ENCODE data around the gene TMPRSS3. TPM values are rescaled to one million over a fixed set of nuclear protein-coding genes. Genes with fewer than 3 reads are reported as not detected.

Gene TMPRSS3
- total RNA-seq, 2 donors from 2014 or later, result not detected

- Histone ChIP-seq H3K27me3 (ENCODE audit: control insufficient read depth, insufficient read depth, low read length, poor library complexity, severe bottlenecking) (no peaks in the 10 kb centered on the region), H3K9ac (ENCODE audit: extremely low read depth, low read length, poor library complexity, severe bottlenecking) (no peak within 1 kb of the TSS), H3K36me3 (ENCODE audit: control insufficient read depth, insufficient read depth, low read length) (no peaks in the 10 kb centered on the region), H3K4me3 (ENCODE audit: low read length) (no peak within 1 kb of the TSS), H3K9me3 (ENCODE audit: control insufficient read depth, low read length) (no peaks in the 10 kb centered on the region), H3K27ac (ENCODE audit: low read depth, low read length) (no peak within 1 kb of the TSS), H3K4me1 (ENCODE audit: control insufficient read depth, insufficient read depth, low read length) (no peaks in the 10 kb centered on the region)
- Mint-ChIP-seq H3K4me3 (no peak within 1 kb of the TSS), H3K27me3 (ENCODE audit: insufficient read depth) (no peaks in the 10 kb centered on the region), H3K27ac (no peak within 1 kb of the TSS), H3K4me1 (no peaks in the 10 kb centered on the region), H3K9me3 (no peaks in the 10 kb centered on the region), H3K36me3 (ENCODE audit: low read depth) (no peaks in the 10 kb centered on the region)
- peak; percentile 28 for DNase-seq
- TF ChIP-seq CTCF (conservative IDR thresholded peaks at IDR 0.05), result no peak
- 90 to 93% methylated on average over 11 to 13 of the region's 13 CpGs for WGBS, 2 experiments (ENCODE audit: insufficient coverage in 1 of 2, insufficient read length in 1 of 2)
Observed at GRCh38 chr21:42350927-42351426, 44.9 kb downstream of the TMPRSS3 start, which contains the start of gene TFF2. Gene TFF2 (minus strand): TSS chr21:42350994. CDS start chr21:42350957, 37 bp downstream.

- H3K4me1 ChIP-seq (ENCODE audit: control insufficient read depth, insufficient read depth, low read length), result no peaks in the 10 kb centered on the region
- 82 to 89% methylated on average over 7 to 11 of the region's 11 CpGs for WGBS, 2 experiments (ENCODE audit: insufficient coverage in 1 of 2, insufficient read length in 1 of 2)
- DNase-seq, result peak; percentile 9
- Mint-ChIP-seq H3K9me3 (no peaks in the 10 kb centered on the region), H3K4me1 (no peaks in the 10 kb centered on the region), H3K4me3 (no peak overlapping the region), H3K36me3 (ENCODE audit: low read depth) (no peaks in the 10 kb centered on the region), H3K27ac (no peak overlapping the region), H3K27me3 (ENCODE audit: insufficient read depth) (no peaks in the 10 kb centered on the region)
- H3K27ac ChIP-seq (ENCODE audit: low read depth, low read length), result no peak overlapping the region
- H3K27me3 ChIP-seq (ENCODE audit: control insufficient read depth, insufficient read depth, low read length, poor library complexity, severe bottlenecking), result no peaks in the 10 kb centered on the region
- TF ChIP-seq CTCF (conservative IDR thresholded peaks at IDR 0.05), result no peak
- no peak overlapping the region for H3K4me3 ChIP-seq (ENCODE audit: low read length)
- no peaks in the 10 kb centered on the region for H3K36me3 ChIP-seq (ENCODE audit: control insufficient read depth, insufficient read depth, low read length)
- H3K9me3 ChIP-seq (ENCODE audit: control insufficient read depth, low read length), result no peaks in the 10 kb centered on the region
- H3K9ac ChIP-seq (ENCODE audit: extremely low read depth, low read length, poor library complexity, severe bottlenecking), result no peak overlapping the region
Observed at GRCh38 chr21:42350318-42350910, 45.4 kb downstream of the TMPRSS3 start.

- 82 to 97% methylated on average over 6 to 14 of the region's 14 CpGs for WGBS, 2 experiments (ENCODE audit: insufficient coverage in 1 of 2, insufficient read length in 1 of 2)
- H3K4me3 ChIP-seq (ENCODE audit: low read length), result no peak overlapping the region
- H3K9ac ChIP-seq (ENCODE audit: extremely low read depth, low read length, poor library complexity, severe bottlenecking), result no peak overlapping the region
- TF ChIP-seq CTCF (conservative IDR thresholded peaks at IDR 0.05), result no peak
- Mint-ChIP-seq H3K9me3 (no peaks in the 10 kb centered on the region), H3K4me1 (no peaks in the 10 kb centered on the region), H3K4me3 (no peak overlapping the region), H3K36me3 (ENCODE audit: low read depth) (no peaks in the 10 kb centered on the region), H3K27ac (no peak overlapping the region), H3K27me3 (ENCODE audit: insufficient read depth) (no peaks in the 10 kb centered on the region)
- DNase-seq, result peak; percentile 33
- no peaks in the 10 kb centered on the region for H3K36me3 ChIP-seq (ENCODE audit: control insufficient read depth, insufficient read depth, low read length)
- no peaks in the 10 kb centered on the region for H3K9me3 ChIP-seq (ENCODE audit: control insufficient read depth, low read length)
- no peaks in the 10 kb centered on the region for H3K4me1 ChIP-seq (ENCODE audit: control insufficient read depth, insufficient read depth, low read length)
- H3K27me3 ChIP-seq (ENCODE audit: control insufficient read depth, insufficient read depth, low read length, poor library complexity, severe bottlenecking), result no peaks in the 10 kb centered on the region
- no peak overlapping the region for H3K27ac ChIP-seq (ENCODE audit: low read depth, low read length)
Observed at GRCh38 chr21:42349420-42350317, 46.2 kb downstream of the TMPRSS3 start.
